BLaER1 treated with 17β-estradiol and CSF1 and Interleukin-3, amounts not matched to agents 10 nM and 100 nM (cell line): Measurements from ENCODE around the gene TEC.

ENCODE experiments used
- H3K27ac ChIP-seq, 11 experiments: shearing (Covaris generic); formaldehyde crosslinking; 2 replicates each; pipeline ENCODE4 v1.8.1; 2022
- H3K27me3 ChIP-seq, 11 experiments: shearing (Covaris generic); formaldehyde crosslinking; 2 replicates each; pipeline ENCODE4 v1.8.1; 2022
- H3K36me3 ChIP-seq, 11 experiments: shearing (Covaris generic); formaldehyde crosslinking; 2 replicates each; pipeline ENCODE4 v1.8.1; 2022
- H3K4me1 ChIP-seq, 10 experiments: shearing (Covaris generic); formaldehyde crosslinking; 2 replicates each; pipeline ENCODE4 v1.8.1; 2022
- H3K4me2 ChIP-seq, 11 experiments: shearing (Covaris generic); formaldehyde crosslinking; 2 replicates each; pipeline ENCODE4 v1.8.1; 2022
- H3K4me3 ChIP-seq, 10 experiments: shearing (Covaris generic); formaldehyde crosslinking; 2 replicates each; pipeline ENCODE4 v1.8.1; 2022
- H3K9ac ChIP-seq, 11 experiments: shearing (Covaris generic); formaldehyde crosslinking; 2 replicates each; pipeline ENCODE4 v1.8.1; 2022
- H3K9me3 ChIP-seq, 11 experiments: shearing (Covaris generic); formaldehyde crosslinking; replicated peaks in 1 of 11; 2 replicates each; pipeline ENCODE4 v1.8.1; 2022
- H4K20me1 ChIP-seq, 11 experiments: shearing (Covaris generic); formaldehyde crosslinking; 2 replicates each; pipeline ENCODE4 v1.8.1; 2022
- Cebpa-rat ChIP-seq, 11 experiments: shearing (Covaris generic); IDR thresholded peaks; 2 replicates each; pipeline ENCODE4 v1.8.1; 2022

TEC gene

DNA sequence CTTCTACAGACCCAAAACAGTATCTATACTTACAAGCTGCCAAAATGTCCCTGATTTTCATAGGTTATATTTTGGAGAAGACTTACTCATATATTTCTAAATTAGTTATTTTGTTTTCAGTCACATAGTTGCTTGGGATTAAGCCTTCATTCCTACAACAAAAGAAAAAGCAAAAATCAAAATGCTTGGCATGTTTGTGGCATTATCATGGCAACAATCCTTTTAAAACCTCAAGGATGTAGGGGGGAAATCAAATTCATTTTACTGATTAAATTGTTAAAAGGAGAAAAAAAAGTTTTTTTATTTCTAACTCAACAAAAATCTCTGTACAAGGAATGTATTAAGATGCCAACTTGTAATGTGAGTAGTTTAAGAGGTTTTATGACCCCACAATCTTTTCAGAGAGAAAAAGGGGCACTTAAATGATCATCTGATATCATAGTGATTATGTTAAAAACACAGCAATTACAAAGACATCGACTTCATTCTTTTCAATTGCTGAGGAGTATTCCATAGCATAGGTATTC is 159.1 kb downstream of the TEC start:
- Histone ChIP-seq H3K27ac (no peak overlapping the region), H3K4me3 (no peak overlapping the region), H3K36me3 (no peaks in the 10 kb centered on the region), H4K20me1 (no peaks in the 10 kb centered on the region), H3K4me2 (no peak overlapping the region), H3K9me3 (no peaks in the 10 kb centered on the region), H3K4me1 (no peaks in the 10 kb centered on the region), H3K9ac (no peak overlapping the region), H3K27me3 (no peaks in the 10 kb centered on the region)
- no peak for TF ChIP-seq Cebpa-rat (IDR thresholded peaks at IDR 0.05)

DNA sequence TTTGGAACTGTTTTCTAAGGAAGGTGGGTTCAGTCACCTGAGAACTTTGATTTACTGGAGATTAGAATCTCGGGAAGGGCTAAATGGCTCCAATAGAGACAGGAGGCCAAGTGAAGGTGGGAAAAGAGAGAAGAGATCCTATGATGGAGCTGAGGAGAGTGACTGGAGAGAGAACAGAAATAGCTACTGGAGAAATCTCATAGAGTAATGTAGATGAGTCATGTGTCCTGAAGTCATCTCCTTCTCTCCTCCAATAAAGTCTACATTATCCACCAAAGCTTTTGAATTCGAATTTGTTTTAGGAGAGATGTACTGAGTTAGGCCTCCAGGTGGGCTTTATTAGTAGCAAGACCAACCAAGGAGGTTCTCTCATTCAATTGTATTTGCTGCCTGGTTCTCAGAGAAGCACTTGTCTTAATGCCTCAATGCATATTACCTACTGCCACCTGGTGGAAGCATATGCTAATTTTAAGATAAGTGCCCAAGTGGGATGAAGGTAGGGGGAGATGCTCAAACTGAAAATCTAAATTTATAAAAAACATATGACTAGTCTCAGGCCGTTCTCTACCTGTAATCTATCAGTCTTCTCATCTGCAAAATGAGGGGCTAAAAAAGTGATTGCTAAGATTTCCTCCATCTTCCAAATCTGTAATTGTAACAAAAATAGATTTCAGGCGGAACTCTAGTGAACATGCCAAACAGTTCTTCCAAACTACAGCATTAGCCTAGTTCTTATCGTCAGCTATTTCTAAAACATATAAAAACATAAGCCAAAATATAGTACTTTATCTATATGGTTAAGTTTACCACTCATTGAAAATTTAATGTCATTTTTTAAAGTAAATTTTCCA is 160.0 kb downstream of the TEC start:
- no peaks in the 10 kb centered on the region for H3K9me3 ChIP-seq
- no peaks in the 10 kb centered on the region for H4K20me1 ChIP-seq
- no peak overlapping the region for H3K4me3 ChIP-seq
- H3K9ac ChIP-seq = no peak overlapping the region
- no peak overlapping the region for H3K27ac ChIP-seq
- no peak overlapping the region for H3K4me2 ChIP-seq
- H3K4me1 ChIP-seq = no peaks in the 10 kb centered on the region
- TF ChIP-seq Cebpa-rat (IDR thresholded peaks at IDR 0.05) = no peak
- H3K27me3 ChIP-seq = no peaks in the 10 kb centered on the region
- H3K36me3 ChIP-seq = no peaks in the 10 kb centered on the region

DNA sequence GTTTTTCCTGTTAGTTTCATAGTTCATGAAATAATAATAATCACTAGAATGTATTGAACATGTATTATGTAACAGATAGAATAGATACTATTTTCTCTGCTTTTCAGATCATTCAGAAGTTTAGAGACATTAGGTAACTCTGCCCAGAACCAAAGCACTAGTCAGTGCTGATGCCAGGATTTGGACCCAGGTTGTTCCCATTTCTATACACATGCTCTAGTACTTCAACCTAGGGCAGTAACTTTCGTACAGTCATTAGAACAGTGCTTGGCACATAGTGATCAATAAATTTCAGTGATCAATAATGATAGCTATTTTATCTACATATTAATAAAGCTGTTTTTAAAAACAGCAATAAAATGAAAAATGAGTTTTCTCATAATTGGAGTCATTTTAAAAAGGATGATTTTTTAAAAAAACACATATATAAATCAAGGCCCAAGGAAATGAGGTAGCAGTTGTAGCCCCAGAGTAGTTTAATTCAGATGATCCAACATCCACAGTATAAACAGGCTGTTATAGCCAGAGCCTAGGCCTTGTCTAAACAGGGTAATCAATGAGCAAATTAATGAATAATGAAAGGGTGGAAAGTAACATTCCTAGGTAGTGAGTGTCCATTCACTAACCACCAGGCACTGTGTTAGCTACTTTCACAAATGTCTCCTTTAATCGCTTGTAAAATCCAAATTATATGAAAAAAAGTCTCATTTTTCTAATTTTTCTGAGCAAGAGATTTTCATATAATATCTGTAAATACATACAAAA is 161.1 kb downstream of the TEC start:
- Histone ChIP-seq H3K4me1 (no peaks in the 10 kb centered on the region), H3K4me2 (no peak overlapping the region), H3K4me3 (no peak overlapping the region), H3K27ac (no peak overlapping the region), H3K9ac (no peak overlapping the region), H4K20me1 (no peaks in the 10 kb centered on the region), H3K9me3 (no peaks in the 10 kb centered on the region), H3K27me3 (no peaks in the 10 kb centered on the region), H3K36me3 (peaks cover 0 to 4% (median 3%) of the 10 kb centered on the region in 11 experiments; a peak in 5 of 22 replicates)
- no peak for TF ChIP-seq Cebpa-rat (IDR thresholded peaks at IDR 0.05)

DNA sequence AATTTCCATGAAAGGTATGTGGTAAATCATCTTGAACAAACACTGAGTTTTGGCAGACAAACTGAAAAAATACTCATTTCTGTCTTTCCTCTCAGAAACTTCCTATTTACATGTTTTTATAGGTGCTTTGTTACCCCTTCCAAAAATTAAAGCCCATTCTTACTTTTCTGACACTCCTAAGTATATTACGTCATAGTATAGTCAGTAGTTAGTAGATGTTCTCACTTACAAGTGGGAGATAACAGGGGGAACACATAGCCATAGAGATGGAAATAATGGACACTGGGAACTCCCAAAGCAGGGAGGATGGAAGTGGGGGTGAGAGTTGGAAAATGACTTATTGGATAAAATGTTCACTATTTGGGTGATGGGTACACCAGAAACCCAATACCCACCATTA is 164.4 kb downstream of the TEC start:
- Histone ChIP-seq H4K20me1 (no peaks in the 10 kb centered on the region), H3K4me1 (no peaks in the 10 kb centered on the region), H3K27ac (no peak overlapping the region), H3K36me3 (peaks cover 0 to 12% (median 3%) of the 10 kb centered on the region in 11 experiments; a peak in 6 of 22 replicates), H3K9me3 (no peaks in the 10 kb centered on the region), H3K4me3 (no peak overlapping the region), H3K27me3 (no peaks in the 10 kb centered on the region), H3K4me2 (no peak overlapping the region), H3K9ac (no peak overlapping the region)
- no peak for TF ChIP-seq Cebpa-rat (IDR thresholded peaks at IDR 0.05)

DNA sequence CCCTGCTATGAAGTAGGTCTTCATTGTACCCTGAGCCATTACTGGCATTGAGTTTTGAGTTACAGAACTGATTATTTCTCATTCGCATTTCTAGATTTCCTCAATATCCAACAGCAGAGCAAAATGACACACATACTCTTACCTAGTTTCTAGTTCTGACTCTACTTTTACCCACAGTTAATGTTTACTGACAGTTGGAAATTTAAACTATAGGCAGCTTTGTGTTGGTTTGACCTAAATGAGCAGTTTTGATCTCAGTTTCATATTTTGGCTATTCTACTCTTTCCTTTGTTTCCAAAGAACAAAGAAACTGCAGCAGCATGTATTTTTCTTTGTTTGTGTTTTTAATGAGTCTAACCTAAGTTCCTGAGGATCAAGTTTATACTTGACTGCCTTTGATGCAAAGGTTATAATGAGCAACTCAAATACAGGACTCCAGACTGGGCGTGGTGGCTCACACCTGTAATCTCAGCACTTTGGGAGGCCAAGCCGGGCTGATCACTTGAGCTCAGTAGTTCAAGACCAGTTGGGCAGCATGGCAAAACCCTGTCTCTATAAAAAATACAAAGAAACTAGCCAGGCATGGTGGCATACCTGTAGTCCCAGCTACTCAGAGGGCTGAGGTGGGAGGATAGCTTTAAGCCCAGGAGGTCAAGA is 166.0 kb downstream of the TEC start:
- Histone ChIP-seq H4K20me1 (no peaks in the 10 kb centered on the region), H3K9ac (no peak overlapping the region), H3K4me1 (no peaks in the 10 kb centered on the region), H3K4me3 (no peak overlapping the region), H3K36me3 (peaks cover 0 to 12% (median 3%) of the 10 kb centered on the region in 11 experiments; a peak in 6 of 22 replicates), H3K4me2 (no peak overlapping the region), H3K27ac (no peak overlapping the region), H3K9me3 (no peaks in the 10 kb centered on the region), H3K27me3 (no peaks in the 10 kb centered on the region)
- no peak for TF ChIP-seq Cebpa-rat (IDR thresholded peaks at IDR 0.05)

DNA sequence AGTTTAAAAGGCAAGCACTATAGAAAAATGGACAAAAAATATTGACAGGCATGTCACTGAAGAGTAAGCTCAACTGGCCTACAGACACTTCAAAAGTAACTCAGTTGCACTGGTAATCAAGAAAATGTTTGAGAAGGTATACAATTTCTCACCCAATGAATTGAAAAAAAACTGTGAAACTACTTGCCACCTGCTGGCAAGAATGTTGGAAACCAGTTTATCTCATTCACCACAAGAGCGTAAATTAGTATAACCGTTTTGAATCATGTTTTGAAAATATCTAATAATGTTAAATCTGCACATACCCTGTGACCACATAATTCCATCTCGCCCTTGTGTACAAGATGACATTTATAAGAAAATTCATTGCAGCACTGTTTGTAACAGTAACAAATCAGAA is 167.3 kb downstream of the TEC start:
- H4K20me1 ChIP-seq = no peaks in the 10 kb centered on the region
- H3K9ac ChIP-seq = no peak overlapping the region
- H3K36me3 ChIP-seq = peaks cover 0 to 13% (median 3%) of the 10 kb centered on the region in 11 experiments; a peak in 6 of 22 replicates
- H3K27ac ChIP-seq = no peak overlapping the region
- no peaks in the 10 kb centered on the region for H3K9me3 ChIP-seq
- no peak for TF ChIP-seq Cebpa-rat (IDR thresholded peaks at IDR 0.05)
- no peaks in the 10 kb centered on the region for H3K4me1 ChIP-seq
- H3K4me2 ChIP-seq = no peak overlapping the region
- no peak overlapping the region for H3K4me3 ChIP-seq
- no peaks in the 10 kb centered on the region for H3K27me3 ChIP-seq

DNA sequence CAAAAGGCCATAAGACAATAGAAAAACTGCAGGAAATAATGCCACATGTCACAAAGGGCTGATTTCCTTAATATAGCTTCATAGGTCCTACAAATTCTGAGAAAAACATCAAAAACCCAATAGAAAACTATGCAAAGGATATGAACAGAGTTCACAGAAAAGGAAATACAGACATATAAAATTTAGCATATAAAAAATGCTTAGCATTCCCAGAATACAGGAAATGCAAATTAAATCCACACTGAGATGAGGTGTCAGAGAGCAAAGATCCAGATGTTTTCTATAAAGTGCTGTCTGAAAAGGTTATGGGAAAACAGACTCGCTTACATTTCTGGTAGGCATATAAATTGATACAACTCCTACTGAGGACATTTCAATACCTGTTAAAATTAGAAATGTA is 169.4 kb downstream of the TEC start:
- no peaks in the 10 kb centered on the region for H3K9me3 ChIP-seq
- H3K4me3 ChIP-seq = no peak overlapping the region
- H3K4me1 ChIP-seq = no peaks in the 10 kb centered on the region
- no peaks in the 10 kb centered on the region for H4K20me1 ChIP-seq
- peaks cover 0 to 13% (median 3%) of the 10 kb centered on the region in 11 experiments; a peak in 6 of 22 replicates for H3K36me3 ChIP-seq
- H3K4me2 ChIP-seq = no peak overlapping the region
- H3K9ac ChIP-seq = no peak overlapping the region
- TF ChIP-seq Cebpa-rat (IDR thresholded peaks at IDR 0.05) = no peak
- H3K27me3 ChIP-seq = no peaks in the 10 kb centered on the region
- no peak overlapping the region for H3K27ac ChIP-seq

DNA sequence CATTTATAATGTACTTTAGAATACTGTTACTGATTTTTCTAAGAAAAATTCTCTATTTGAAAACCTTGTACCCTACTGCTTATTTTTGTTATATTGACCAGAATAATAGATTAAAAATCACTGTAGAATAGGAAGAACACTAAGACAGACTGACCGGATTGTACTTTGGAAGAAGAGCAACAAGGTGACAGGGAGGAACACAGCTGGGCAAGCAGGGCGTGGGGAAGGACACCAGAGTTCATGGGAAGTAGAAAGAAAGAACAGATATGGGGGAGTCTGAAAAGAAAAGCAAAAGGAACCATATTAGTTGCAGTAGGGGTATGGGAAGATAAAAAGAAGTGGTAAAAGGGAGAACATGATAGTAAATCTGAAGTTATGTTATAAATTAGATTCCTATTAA is 174.2 kb downstream of the TEC start:
- no peak overlapping the region for H3K4me3 ChIP-seq
- no peaks in the 10 kb centered on the region for H4K20me1 ChIP-seq
- no peaks in the 10 kb centered on the region for H3K27me3 ChIP-seq
- H3K27ac ChIP-seq = no peak overlapping the region
- H3K4me2 ChIP-seq = no peak overlapping the region
- H3K9me3 ChIP-seq = no peaks in the 10 kb centered on the region
- TF ChIP-seq Cebpa-rat (IDR thresholded peaks at IDR 0.05) = no peak
- no peak overlapping the region for H3K9ac ChIP-seq
- peaks cover 0 to 7% (median 0%) of the 10 kb centered on the region in 11 experiments; a peak in 4 of 22 replicates for H3K36me3 ChIP-seq
- no peaks in the 10 kb centered on the region for H3K4me1 ChIP-seq

DNA sequence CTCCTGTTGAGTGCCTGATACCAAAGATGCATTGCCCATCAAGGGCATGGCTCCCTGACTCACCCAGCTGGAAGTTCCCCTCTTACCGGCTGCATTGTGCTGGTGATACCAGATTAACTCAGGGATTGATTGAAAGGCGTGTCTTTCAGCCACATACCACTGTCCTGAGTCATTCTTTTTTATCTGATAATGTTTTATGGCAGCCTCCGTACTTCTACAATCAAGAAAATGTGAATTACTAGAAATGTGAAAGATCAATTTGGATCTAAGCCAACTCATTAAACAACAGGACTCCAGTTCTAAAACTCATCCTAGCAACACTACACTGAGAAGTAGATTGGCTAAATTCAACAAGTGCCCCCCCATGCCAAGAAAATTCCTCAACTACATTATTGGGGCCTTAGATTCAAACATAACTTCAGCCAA is 175.6 kb downstream of the TEC start:
- H4K20me1 ChIP-seq = no peaks in the 10 kb centered on the region
- H3K36me3 ChIP-seq = peaks cover 0 to 7% (median 0%) of the 10 kb centered on the region in 11 experiments; a peak in 4 of 22 replicates
- H3K9me3 ChIP-seq = no peaks in the 10 kb centered on the region
- no peak for TF ChIP-seq Cebpa-rat (IDR thresholded peaks at IDR 0.05)
- H3K4me2 ChIP-seq = no peak overlapping the region
- no peak overlapping the region for H3K4me3 ChIP-seq
- no peak overlapping the region for H3K27ac ChIP-seq
- no peaks in the 10 kb centered on the region for H3K27me3 ChIP-seq
- no peak overlapping the region for H3K9ac ChIP-seq
- no peaks in the 10 kb centered on the region for H3K4me1 ChIP-seq
